ENCODE measurements around the gene DNM2. TPM values are rescaled to one million over a fixed set of nuclear protein-coding genes. Genes with fewer than 3 reads are reported as not detected.

Gene DNM2
- total and polyA plus RNA-seq, 10 of the 15 experiments (the other 5 are each of a cell fraction or from before 2014, with no cell fraction given) = 1.2 to 146 (median 68.9) TPM

GRCh38 chr19:10797541-10798256 is 79.8 kb downstream of the DNM2 start:
- in situ Hi-C loops (cut with MboI) = no loop called here
- DNase-seq (ENCODE audit: low read depth, low spot score) (peak; percentile 74), FAIRE-seq (no peak), ATAC-seq (peak; percentile 95)
- Histone ChIP-seq H3K9me3 (replicated peaks; ENCODE audit: control insufficient read depth, insufficient read depth, low read length) (no peaks in the 10 kb centered on the region), H3K9ac (ENCODE audit: control insufficient read depth, insufficient read depth, low read length) (no peak overlapping the region), H3K79me2 (ENCODE audit: control insufficient read depth, insufficient read depth, low read length) (no peaks in the 10 kb centered on the region), H3K4me3 (no peak overlapping the region), H3K4me2 (ENCODE audit: control insufficient read depth, insufficient read depth) (no peak overlapping the region), H3K27ac (ENCODE audit: control insufficient read depth, insufficient read depth) (peak overlapping the region; percentile 46; the same call in 1 of the 2 replicates), H2AFZ (ENCODE audit: control insufficient read depth, low read depth, low read length) (no peak overlapping the region), H3K36me3 (ENCODE audit: control insufficient read depth in 2 of 2, insufficient read depth in 2 of 2, low read length in 1 of 2) (peaks cover 29 to 31% of the 10 kb centered on the region in 2 experiments), H3K4me1 (ENCODE audit: control insufficient read depth, insufficient read depth, low read length) (peaks cover 3% of the 10 kb centered on the region), H4K20me1 (ENCODE audit: control insufficient read depth, insufficient read depth) (no peaks in the 10 kb centered on the region), H3K27me3 (replicated peaks in 1 of 2; ENCODE audit: control insufficient read depth in 2 of 2, insufficient read depth in 2 of 2, low read length in 1 of 2) (no peaks in the 10 kb centered on the region)
- ChIA-PET POLR2A (interaction anchor here (1.1 kb wide), 1 partner anchor 39 kb away, joined by 3 read pairs; no protein-coding TSS in a partner anchor), CTCF (interaction anchor here (0.6 kb wide), 1 partner anchor 24 kb away, joined by 3 read pairs; no protein-coding TSS in a partner anchor), SMC1A (ENCODE audit: uncharacterized antibody, unreplicated experiment) (interaction anchor here (0.7 to 0.8 kb wide), 2 partner anchors 67 to 139 kb away, joined by 3 to 4 read pairs; no protein-coding TSS in a partner anchor), RAD21 (ENCODE audit: unreplicated experiment) (interaction anchor here (2.8 kb wide), 1 partner anchor 80 kb away, joined by 11 read pairs; the partner anchor contains the start of gene DNM2)
- 28% methylated on average over 19 of the region's 19 CpGs for WGBS (ENCODE audit: insufficient coverage, insufficient replicate concordance, low lambda C conversion rate, missing lambda C conversion rate)
- BruUV-seq (replicated peaks) = TSS peak; percentile 4
- intact Hi-C loops (cut with micrococcal nuclease; ENCODE audit: unreplicated experiment) = no loop called here
- TF ChIP-seq E2F4 (IDR thresholded peaks at IDR 0.05; ENCODE audit: low read depth, low read length) (no peak), HDAC6 (IDR thresholded peaks at IDR 0.05; ENCODE audit: unreplicated experiment) (no peak), SREBF1 (IDR thresholded peaks at IDR 0.05; ENCODE audit: low read length) (no peak), SMARCA5 (IDR thresholded peaks at IDR 0.05) (no peak), BCLAF1 (IDR thresholded peaks at IDR 0.05) (no peak), MTA2 (IDR thresholded peaks at IDR 0.05; ENCODE audit: low read depth) (no peak; the same call in 1 of the 2 replicates), RBBP5 (conservative IDR thresholded peaks at IDR 0.05) (no peak), HDAC2 (IDR thresholded peaks at IDR 0.05) (no peak), CHD4 (IDR thresholded peaks at IDR 0.05) (no peak), BACH1 (IDR thresholded peaks at IDR 0.05; ENCODE audit: borderline replicate concordance) (no peak), TCF7 (IDR thresholded peaks at IDR 0.05; ENCODE audit: borderline replicate concordance) (no peak), PAX8 (IDR thresholded peaks at IDR 0.05) (no peak), NFYB (IDR thresholded peaks at IDR 0.05; ENCODE audit: insufficient read depth, low read depth, low read length) (no peak), MYC (IDR thresholded peaks at IDR 0.05; ENCODE audit: insufficient read depth, insufficient read length, insufficient replicate concordance, low read length, severe bottlenecking) (no peak), ETV6 (conservative IDR thresholded peaks at IDR 0.05 in 1 of 2, IDR thresholded peaks at IDR 0.05 in 1 of 2; ENCODE audit: borderline replicate concordance in 1 of 2, low read depth in 1 of 2) (no peak), ZNF384 (IDR thresholded peaks at IDR 0.05; ENCODE audit: borderline replicate concordance, low read depth, low read length) (no peak), CBX3 (IDR thresholded peaks at IDR 0.05; ENCODE audit: borderline replicate concordance, low read depth) (no peak), JUNB (IDR thresholded peaks at IDR 0.05) (no peak), RUNX3 (IDR thresholded peaks at IDR 0.05; ENCODE audit: low read length) (peak; percentile 51; the same call in 1 of the 2 replicates), SIN3A (IDR thresholded peaks at IDR 0.05; ENCODE audit: low read depth, low read length) (no peak; the same call in 1 of the 2 replicates)
- TF ChIP-seq, protein P1, sequence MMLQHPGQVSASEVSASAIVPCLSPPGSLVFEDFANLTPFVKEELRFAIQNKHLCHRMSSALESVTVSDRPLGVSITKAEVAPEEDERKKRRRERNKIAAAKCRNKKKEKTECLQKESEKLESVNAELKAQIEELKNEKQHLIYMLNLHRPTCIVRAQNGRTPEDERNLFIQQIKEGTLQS (IDR thresholded peaks at IDR 0.05; ENCODE audit: borderline replicate concordance, extremely low read depth, low read depth, low read length) = no peak
